TTC549 (cell line): ENCODE results near the gene CASQ2.

Source experiments
- FAIRE-seq: peaks from 2 replicates; lab custom pipeline; 2012; peaks lifted over from hg19 to GRCh38; lab: Jason Lieb, UNC

The CASQ2 gene

DNA sequence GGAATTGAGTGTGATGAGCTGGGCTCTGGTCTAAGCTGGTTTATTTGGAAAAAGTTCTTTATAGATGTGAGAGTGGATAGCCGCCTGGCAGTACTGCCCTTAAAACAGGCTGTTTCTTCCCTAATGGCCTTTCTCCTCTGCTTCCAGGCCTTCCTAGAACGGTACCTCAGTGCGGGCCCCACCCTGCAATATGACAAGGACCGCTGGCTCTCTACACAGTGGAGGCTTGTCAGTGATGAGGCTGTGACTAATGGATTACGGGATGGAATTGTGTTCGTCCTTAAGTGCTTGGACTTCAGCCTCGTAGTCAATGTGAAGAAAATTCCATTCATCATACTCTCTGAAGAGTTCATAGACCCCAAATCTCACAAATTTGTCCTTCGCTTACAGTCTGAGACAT is 77.5 kb downstream of the CASQ2 start:
- FAIRE-seq = no peak

DNA sequence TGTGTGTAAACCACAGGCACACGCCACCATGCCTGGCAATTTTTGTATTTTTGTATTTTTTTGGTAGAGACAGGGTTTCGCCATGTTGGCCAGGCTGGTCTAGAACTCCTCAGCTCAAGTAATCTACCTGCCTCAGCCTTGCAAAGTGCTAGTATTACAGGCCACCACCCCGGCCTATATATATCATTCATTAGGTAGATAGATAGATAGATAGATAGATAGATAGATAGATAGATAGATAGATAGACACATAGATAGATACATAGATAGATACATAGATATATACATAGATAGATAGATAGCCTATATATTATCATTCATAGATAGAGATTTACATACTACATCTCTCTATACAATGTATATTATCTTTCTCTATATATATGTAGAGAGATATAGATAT is 80.8 kb downstream of the CASQ2 start:
- no peak for FAIRE-seq

DNA sequence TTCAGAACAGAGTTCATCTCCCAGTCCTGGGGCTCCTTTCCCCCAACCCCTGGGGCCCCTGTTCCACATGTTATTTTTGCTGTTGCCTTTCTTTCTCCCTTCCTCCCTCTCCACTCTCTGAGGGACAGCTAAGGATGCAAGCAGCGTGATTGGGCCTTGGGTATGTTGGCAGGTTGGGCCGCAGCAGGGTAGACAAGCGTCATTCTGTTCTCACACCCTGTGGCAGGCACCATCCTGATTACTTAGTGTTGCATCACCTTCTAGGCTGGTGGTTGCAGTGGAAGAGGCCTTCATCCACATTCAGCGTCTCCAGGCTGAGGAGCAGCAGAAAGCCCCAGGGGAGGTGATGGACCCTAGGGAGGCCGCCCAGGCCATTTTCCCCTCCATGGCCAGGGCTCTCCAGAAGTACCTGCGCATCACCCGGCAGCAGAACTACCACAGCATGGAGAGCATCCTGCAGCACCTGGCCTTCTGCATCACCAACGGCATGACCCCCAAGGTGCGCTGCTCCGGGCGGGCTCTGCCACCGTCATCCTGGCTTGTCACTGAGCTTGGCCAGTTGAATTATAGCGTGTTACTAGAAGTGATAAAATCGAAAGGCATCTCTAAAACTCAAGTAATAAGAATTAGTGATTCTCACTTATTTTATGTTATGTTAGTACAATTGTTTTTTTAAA is 83.3 kb downstream of the CASQ2 start:
- no peak for FAIRE-seq

DNA sequence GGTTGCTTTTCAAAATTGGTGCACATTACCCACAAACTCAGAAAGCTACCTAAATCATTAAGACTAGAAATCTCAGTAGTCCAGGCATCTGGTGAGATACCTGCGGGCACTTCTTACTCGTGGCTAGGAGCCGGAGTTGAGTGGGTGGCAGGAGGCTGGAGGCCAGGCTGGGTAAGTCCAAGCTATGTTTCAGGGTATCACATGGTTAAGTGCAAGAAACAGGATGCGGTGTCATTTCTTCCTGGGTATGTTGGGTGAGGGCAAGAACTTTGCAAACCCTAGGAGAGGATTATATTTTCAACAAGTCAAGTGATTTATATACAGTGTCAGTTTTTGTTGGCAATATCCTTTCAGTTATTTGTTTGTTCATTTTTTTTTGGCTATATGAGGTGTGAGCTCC is 85.7 kb downstream of the CASQ2 start:
- FAIRE-seq = no peak

DNA sequence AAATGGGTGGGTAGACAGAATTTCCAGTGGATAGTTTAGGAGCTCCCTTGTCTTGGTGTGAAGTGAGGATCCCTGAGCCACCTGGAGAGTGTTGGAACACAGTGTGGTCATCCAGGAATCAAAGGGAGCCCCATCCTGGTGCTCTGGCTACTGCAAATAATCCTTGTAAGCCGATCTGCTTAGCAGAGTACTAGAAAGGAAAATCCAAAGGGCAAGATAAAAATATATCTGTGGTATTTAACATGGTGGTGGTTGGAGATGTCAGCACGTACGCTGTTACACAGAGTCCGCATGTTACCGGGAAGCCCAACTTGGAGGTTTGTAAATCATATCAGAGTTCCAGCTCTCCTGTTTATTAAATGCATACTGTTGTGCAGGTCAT is 87.8 kb downstream of the CASQ2 start:
- FAIRE-seq = no peak

DNA sequence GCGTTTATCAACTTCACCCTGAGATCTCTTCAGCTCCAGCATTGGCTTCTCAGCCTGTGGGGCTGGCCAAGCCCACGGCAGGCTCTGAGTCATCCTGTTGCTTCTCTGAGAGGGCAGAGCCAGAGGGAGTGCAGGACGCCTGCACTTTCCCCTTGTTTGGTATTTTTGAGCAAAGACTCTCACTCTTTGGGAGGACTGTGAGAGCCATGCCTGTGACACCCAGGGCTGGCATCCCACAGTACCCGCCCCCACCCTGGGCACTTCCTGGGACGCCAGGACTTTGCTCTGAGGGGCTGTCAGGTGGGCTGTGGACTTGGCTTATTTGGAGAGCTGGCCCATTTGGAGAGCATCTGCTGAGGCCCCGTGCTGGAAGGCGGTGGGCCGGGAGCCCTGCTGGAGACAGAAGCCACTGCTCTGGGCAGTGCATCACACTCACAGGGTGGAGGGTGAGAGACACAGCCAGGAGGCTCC is 89.3 kb downstream of the CASQ2 start:
- no peak for FAIRE-seq

DNA sequence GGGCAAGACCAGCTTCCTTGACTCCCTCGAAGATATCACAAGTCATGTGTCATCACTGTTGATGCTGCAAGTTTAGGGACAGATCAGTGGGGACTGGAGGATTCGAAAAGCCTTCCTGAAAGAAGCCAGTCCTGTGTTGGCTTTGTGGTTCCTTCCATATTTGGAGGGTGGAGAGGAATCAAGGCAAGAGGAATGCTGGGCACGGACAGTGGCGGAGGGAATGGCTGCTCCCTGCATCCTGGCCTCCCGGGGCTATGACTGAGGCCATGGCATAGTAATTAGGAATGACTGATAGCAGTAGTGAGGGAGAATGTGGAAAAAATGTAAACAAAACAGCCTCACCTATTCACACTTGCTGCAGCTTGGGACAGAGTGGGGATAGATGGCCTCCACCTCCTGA is 90.4 kb downstream of the CASQ2 start:
- FAIRE-seq = no peak

DNA sequence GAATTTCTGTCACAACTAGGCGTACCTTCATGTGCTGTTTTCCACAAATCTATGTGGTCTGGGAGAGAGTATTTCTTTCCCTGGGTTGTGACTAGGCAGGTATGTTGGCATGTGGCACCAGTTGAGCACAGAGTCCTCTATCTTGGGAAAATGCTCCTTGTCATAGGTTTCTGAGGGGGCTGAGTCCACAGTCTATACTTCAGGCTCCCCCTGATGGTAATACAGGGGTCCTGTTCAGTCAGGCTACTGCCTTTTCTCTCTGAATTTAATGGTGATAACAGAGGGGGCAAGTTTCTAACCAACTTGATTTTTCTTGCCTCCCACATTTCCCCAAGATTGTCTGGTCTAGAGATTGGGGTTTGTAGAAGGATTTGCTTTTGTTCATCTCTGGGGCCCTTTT is 90.9 kb downstream of the CASQ2 start:
- FAIRE-seq = no peak

DNA sequence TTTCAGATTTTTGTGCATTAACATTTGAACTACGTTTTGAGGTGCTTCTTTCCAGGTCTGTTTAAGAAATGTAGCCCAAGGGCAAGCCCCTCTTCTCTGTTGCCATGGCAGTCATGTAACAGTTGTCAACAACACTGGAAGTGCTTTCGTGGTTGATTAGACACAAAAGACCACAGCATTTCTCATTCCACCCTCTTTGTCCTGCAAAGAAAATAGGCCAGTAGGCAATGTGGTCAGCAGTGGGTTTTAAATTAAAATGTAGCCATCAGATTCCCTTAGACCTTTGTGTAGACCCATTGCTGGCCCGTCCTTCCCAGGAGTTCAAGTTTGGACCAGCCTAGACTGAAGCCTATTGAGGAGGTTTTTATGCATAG is 91.3 kb downstream of the CASQ2 start:
- FAIRE-seq = no peak

DNA sequence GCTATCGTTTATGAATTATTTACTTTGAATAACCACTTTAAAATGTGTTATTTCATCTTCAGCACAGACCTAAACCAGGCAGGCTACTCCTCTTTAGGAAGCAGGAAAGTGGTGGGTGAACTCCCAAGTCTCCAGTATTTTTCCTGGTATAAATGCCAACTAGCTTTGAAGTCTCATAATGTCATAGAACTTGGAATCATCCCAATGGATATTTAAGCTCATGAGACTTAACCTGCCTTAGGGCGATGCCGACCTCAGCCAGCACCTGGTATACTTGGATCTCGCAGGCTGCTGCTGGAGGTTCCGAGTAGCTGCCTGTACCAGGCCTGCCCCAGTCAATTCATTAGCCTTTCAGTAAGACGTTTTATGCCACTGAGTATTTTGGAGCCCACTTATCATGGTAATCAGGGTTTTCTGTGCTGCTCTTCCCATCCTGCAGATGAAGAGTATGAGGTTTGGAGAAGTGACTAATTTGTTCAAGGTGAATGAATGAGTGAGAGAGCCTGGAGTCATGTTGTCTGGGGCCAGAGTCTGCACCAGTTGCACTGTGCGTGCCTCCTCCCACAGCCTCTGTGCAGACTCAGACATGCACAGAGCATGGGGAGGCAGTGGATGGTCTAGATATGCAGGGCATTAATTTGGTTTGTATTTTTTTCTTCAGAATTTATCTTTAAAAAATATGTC is 91.9 kb downstream of the CASQ2 start:
- no peak for FAIRE-seq

DNA sequence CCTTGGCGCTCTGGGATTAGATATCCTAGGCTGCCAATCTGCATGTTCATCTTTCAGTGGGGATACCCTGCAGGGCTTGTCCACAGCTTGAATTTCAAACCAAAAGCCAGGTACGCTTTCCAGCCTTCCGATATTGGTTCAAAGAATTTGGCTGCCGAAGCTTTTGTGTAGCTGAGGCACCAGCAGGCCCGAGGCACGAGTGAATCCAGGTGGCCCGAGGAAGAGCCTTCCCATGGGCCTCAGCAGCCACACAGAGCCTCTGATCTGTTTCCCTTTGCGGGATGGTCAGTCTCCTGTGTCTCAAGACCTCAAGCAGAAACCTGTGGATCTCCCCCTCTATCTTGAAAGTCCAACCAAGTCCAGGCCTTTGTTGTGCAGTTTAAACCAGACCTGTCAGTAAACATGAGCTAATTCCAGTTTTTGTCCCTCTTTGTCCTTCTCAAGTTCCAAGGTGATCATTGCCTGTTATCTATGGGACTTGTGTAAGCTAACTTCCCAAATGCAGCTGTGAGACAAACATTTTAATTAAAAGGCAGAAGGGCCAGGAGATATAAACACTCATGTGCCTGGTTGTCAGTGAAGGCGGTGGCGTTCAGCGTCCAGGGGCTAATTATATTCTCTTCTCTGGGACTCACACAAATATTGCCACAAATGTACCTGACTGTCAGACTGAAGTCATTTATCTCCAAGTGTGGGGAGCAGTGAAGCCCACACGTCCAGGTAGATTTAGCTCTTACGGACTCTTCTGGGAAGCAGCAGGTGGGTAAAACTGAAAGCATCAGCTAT is 96.1 kb downstream of the CASQ2 start:
- FAIRE-seq = no peak

DNA sequence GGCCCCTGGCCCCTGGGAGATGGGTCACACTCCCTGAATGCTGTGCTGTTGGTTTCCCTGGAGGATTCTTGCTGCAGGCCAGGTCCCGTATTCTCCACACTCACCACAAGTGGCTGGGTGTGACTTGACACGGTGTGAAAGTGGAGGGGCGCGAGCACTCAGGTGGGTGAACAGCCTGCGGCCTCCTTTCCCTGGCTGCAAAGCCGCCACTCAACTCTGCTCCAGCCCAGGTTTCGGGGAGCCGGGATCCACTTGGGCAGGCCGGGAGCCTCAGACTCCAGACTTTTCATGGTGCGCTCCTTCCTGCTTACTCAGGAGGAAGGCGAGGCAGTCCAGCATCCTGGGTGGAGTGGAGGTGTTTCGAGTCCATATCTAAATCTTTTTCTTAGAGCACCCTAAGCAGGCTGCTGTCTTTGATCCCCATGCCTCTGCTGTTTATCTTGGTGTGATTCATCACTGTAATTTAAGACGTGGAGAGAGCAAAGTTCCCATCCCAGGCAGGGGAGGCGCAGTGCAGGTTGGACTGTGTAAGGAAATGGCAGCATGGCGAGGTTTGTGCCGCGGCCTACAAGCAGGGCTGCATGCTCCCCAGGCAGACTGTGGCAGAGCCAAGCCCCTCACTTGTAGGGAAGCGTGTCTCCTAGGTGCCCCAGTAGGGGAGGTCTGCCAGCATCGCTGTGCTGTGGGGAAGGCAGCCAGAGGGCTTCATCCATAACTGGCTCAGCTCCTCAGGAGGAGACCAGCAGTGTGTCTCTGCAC is 97.2 kb downstream of the CASQ2 start:
- no peak for FAIRE-seq

DNA sequence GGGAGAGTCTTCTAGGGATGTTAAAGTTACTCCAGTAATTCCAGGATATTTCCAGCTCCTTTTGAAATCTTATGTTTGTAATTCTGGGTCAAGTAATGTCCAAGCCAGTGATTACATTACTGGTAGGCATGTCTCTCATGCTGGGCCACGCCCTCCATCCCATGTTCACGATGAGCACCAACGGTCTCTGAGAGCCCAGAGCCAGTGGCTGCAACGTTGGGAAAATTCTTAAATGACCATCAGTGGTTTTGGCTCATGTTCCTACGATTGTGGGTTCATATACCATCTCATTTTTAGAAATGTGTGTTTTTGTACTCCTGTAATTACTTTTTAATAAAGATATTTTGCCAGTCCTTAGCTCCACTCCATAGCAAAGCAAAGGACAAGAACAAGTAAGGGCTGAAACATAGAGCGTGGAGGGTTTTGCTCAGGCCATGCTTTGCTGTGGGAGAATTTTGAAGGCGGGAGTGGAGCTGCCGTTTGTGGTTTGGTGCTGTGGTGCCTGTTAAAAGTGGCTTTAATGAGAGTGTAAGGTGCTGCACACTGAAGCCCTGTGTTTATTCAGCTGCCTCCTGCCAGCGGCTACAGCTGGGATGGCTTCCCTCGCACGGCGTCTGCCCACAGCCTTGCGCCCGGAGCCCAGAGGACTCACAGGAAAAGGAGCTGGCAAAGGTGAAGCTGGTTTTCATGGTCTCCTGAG is 97.9 kb downstream of the CASQ2 start:
- FAIRE-seq = no peak

DNA sequence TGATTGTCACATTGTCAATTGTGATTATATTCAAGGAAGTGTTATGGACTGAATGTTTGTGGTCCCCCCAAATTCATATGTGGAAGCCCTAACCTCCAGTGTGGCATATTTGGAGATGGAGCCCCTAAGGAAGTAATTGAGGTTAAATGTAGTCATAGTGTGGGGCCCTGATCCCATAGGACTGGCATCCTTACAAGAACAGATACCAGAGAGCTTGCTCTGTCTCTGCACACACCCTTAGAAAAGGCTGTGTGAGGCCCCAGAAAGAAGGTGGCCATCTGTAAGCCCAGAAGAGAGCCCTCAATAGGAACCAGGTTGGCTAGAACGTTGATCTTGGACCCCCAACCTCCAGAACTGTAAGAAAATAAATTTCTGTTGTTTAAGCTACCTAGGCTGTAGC is 98.6 kb downstream of the CASQ2 start:
- FAIRE-seq = no peak

DNA sequence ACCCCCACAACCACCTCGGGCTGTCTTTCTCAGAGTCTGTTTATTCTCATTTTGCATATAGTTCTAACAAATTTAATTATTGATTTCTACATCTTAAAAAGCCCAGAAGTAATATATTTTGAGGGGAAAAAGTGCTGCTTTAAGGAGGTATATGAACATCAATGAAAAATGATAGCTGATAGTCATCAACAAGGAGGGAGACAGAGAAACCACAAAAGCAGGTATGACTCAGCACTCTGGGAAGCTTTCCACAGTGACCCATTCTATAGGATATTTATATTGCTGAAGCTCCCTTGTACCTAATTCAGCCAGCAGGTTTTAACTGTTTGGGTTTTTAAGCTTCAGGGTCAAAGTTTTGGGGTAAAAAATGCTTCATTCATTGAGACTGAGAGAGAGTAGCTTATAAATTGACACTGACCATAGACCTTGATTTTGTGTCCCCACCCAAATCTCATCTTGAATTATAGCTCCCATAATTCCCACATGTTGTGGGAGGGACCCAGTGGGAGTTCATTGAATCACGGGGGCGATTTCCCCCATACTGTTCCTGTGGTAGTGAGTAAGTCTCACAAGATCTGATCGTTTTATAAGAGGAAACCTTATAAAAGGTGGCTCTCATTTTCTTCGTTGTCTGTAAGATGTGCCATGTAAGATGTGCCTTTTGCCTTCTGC is 99.4 kb downstream of the CASQ2 start:
- FAIRE-seq = no peak

DNA sequence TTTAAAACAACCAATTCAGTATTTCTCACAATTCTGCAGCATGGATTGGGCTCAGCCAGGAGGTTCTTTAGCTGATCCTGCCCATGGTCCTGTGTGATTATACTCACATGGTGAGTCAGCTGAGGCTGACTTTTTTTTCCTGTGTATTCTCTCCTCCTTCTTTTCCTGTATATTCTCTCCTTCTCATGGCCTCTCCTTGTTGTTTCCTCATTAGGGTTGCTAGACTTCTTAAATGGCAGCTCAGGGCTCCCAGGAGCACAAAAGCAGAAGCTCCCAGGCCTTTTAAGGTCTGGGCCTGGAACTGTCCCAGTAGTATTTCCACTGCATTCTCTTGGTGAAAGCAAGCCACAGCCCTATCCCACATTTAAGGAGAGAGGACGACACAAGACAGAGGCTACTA is 99.9 kb downstream of the CASQ2 start:
- no peak for FAIRE-seq

DNA sequence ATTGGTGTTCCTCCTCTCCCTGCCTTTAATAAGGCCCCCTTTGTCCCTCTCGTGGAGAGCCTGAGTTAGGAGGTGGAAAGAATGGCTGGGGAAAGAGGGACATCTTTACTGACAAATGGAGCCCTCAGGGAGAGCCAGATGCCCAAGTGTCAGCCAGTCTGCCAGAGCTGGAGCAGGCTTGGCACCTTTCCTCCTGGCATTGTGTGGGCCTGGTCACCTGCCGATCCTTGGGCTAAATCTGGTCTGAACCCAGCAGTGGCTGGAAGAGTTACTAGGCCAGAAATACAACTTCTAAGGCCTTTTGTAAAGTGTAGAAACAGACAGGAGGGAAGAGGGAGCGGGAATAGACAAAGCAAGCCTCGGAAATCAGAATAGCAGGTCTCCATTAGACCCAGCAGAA is 101.8 kb downstream of the CASQ2 start:
- FAIRE-seq = no peak

DNA sequence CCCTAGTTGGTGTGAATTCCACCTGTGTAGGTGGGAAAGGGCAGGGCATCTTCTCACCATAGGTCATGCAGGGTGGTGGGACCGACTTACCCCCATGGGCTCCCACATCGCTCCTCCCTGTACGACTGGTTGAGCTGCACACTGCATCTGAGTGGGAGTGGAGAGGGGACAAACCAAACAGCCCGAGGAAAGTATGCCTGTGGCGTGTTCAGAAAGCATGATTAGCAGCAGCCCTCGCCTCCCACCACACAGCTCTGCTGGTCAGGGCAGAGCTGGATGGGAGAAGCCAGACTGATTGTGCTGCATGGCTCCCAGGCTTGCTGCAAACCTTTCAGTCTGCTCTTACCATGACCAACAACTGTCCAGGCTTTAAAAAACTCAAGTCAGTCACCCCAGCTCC is 102.3 kb downstream of the CASQ2 start:
- no peak for FAIRE-seq

DNA sequence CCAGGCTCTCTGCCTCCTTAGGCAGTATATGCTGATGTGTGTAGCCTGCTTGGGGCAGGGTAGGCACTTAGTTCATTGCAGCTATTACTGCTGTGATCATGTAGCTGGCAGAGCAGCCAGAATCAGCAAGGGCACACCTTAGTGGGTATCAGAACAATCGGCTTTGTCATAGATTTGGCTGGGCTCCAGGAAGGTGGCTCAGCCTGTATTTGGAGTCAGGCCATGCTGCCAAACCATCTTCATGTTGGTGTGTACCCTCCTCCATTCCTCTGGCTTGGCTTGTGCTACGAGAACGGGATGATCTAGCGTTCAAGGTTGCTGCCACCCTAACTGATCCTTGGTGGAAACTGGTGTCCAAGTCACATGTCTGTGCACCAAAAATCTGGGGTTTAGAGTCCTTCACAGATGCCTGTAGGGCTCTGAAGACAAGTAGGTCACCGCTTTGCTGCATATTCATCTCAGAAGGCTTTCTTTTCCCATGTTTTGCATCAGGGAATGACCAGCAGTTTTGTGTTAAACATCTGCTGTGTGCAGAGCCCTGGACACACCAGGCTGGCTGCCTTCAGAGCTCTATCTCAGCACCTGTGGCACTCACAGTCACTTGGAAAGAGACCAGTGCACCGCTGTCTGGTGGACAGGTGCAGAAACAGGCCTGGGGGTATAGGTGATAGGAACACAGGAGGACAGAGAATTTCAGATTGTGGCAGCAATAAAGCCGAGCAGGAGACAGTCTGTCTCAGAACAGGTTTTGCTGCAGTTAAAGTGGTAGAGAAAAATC is 103.0 kb downstream of the CASQ2 start:
- no peak for FAIRE-seq

DNA sequence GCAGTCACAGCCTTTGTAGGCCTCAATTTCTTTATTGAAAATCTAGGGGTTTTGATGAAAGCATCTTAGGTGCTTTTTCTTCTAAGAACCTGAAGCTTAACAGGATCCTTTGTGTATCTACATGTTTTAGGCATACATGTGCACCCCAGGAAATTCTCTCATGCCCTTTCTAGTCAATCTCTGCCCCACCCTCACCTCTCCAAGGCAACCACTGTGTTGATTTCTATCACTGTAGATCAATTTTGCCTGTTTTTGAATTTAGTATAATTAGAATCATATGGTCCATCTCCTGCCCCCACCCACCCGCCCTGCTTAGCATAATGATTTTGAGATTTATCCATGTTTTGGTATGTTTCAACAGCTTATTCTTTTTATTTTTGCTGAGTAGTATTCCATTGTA is 107.4 kb downstream of the CASQ2 start:
- FAIRE-seq = no peak

DNA sequence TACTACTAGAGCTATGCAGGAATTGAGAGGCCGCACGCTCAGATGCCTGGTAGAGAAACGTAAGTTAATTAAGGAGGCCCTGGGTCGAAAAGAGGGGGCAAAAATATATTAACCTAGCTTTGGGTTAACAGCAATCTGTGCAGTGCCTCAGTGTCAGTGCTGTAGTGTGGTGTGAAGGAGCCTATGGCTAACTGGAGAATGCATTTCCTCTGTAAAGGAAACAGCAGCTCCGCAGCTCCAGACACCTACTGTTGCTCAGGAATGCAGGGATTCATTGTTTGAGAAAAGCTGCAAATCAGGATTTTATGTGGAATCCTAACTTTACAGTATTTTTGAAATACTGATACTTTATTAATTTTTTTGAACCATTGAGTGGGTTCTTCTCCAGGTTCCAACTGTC is 108.4 kb downstream of the CASQ2 start:
- no peak for FAIRE-seq
